ENCODE measurements around the gene UGT2B10.

- TF ChIP-seq MYC (IDR thresholded peaks at IDR 0.05; ENCODE audit: low read depth, low read length), result no peak
- TF ChIP-seq EZH2 (IDR thresholded peaks at IDR 0.05; ENCODE audit: borderline replicate concordance, low read depth, low read length, severe bottlenecking), result no peak
- TF ChIP-seq, protein P1, sequence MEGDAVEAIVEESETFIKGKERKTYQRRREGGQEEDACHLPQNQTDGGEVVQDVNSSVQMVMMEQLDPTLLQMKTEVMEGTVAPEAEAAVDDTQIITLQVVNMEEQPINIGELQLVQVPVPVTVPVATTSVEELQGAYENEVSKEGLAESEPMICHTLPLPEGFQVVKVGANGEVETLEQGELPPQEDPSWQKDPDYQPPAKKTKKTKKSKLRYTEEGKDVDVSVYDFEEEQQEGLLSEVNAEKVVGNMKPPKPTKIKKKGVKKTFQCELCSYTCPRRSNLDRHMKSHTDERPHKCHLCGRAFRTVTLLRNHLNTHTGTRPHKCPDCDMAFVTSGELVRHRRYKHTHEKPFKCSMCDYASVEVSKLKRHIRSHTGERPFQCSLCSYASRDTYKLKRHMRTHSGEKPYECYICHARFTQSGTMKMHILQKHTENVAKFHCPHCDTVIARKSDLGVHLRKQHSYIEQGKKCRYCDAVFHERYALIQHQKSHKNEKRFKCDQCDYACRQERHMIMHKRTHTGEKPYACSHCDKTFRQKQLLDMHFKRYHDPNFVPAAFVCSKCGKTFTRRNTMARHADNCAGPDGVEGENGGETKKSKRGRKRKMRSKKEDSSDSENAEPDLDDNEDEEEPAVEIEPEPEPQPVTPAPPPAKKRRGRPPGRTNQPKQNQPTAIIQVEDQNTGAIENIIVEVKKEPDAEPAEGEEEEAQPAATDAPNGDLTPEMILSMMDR (IDR thresholded peaks at IDR 0.05; ENCODE audit: extremely low read depth in 1 of 2, insufficient read depth in 1 of 2, low read depth in 1 of 2, low read length in 2 of 2), result no peak
- TF ChIP-seq, protein P2, sequence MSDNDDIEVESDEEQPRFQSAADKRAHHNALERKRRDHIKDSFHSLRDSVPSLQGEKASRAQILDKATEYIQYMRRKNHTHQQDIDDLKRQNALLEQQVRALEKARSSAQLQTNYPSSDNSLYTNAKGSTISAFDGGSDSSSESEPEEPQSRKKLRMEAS (IDR thresholded peaks at IDR 0.05; ENCODE audit: insufficient read depth, insufficient read length), result no peak
- no peak for TF ChIP-seq POLR2A (IDR thresholded peaks at IDR 0.05; ENCODE audit: low read depth, low read length)
- TF ChIP-seq GATA2 (IDR thresholded peaks at IDR 0.05; ENCODE audit: insufficient read depth, insufficient read length, low read depth, low read length), result no peak
These were observed 61.8 kb downstream of the UGT2B10 start for GRCh38 chr4:68877555-68877954.
